Activated T-cell treated with anti-CD3 and anti-CD28 coated beads, Interleukin-2, amount 50 U/mL, for 48 hours (primary cell): Measurements from ENCODE around the gene KHDC4.

Source experiments
- DNase-seq, 2 experiments: peaks; one replicate each; pipeline ENCODE4 v3.0.0-alpha.2; 2020

The KHDC4 gene

DNA sequence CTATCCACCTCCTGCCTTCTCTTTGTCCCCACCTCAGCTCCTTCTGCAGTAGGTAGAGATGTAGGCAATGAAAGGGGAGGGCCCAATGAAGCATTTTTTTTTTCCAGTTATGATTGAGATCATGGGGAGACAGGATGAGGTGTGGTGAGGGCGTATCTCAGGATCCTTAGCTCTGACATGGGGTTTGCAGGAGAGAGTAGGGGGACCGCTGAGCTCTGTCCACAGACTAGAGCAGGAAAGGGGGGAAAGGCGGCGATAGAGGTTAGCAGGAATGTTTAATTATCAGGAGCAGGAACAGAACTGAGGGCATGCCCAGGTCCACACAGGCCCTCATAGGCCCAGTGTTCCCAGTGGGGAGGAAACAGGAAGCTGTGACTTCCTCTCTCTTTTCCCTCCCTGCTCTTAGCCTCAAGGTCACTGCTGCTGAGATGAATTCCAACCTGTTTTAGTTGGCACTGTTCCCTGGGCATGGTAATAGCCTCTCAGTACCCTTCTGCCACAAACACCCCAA is 6.3 kb upstream of the KHDC4 start:
- no peak for DNase-seq

DNA sequence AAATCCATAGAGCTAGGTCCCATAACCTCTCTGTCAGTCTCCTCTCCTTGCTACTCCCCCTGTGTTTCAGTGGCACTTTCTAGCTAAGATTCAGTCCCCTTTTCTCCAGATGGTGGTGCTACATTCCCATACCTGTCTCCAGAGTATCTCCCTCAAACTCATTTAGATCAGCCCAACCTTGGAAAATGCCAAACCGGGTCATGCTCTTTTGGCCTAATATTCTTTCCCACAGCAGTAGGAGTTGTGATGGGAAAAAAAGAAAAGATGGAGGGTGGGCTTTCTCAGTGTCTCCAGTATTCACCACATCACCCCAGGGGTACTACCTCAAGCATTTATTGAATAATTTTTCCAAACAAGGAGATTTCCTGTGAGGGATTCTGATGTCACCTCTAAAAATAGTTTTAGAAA is 4.0 kb upstream of the KHDC4 start:
- DNase-seq: peak; percentile 16 to 28

DNA sequence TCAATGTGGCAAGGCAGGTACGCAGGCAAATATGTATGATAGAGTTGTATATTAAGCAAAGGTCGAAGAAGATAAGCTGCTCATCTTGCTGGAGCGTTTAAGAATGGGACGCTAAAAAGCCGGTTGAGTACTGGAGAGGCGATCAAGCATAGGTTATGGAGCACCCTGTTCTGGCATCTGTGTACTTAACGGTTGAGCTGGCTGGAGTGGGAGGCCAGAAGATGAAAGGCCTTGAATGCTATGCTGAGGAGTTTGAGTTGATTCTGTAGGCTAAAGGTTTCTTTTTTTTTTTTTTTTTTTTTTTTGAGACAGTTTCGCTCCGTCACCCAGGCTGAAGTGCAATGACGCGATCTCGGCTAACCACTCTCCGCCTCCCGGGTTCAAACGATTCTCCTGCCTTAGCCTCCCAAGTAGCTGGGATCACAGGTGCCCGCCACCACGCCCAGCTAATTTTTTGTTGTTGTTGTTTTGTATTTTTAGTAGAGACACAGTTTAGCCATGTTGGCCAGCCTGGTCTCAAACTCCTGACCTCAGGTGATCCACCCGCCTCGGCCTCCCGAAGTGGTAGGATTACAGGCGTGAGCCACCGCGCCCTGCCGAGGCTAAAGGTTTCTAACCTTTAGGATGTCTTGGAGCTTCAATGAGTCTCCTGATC is 850 bp upstream of the KHDC4 start:
- peak; percentile 18 to 41 for DNase-seq

DNA sequence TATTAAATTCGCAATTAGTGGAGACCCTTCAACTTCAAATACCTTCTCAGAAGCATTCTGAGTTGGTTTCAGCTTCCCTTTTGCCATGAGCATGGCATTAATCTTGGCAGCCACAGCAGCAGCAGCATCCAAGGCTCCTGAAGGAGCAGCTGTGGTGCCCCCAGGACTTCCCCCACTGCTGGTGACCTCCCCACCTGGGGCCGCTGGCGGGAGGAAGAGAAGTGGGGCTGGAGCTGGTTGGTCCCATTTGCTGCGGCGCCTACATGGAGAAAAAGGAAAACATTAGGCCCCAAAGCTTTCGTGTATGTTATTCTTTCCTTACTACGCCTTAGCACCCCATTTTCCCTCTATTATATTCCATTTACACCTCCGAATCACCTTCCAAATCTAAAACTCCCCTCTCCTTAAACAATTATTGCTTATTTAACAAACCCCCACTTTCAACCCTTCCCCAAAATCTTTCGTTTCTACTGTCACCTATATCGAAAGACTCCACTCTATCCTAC is 569 bp downstream of the KHDC4 start:
- DNase-seq: peak; percentile 27 to 31

DNA sequence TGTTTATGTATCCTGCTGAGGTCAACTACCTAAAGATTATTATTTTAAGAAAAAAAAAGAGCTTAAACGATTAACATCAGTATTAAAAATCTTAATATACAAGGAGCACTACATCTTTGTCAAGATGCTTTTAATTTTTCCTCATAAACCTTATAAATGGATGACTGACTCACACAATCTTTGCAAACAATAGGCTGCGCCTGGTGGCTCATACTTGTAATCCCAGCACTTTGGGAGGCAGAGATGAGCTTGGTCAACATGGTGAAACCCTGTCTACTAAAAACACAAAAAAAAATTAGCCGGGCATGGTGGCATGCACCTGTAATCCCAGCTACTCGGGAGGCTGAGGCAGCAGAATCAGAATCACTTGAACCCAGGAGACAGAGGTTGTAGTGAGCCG is 1.7 kb downstream of the KHDC4 start:
- DNase-seq: peak; percentile 12 to 14

DNA sequence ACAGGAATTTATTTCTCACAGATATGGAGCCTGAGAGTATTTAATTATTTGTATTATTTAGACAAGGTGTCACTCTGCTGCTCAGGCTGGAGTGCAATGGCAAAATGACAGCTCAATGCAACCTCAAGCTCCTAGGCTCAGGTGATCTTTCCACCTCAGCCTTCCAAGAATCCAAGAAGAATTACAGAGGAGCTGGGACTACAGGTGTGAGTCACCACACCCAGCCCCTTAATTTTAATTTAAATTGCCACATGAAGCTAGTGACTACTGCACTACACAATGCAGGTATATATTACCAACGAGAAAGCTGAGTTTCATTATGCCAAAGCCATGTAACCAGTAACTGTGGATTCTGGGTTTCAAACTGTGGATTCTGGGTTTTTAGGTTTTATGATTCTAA is 2.1 kb downstream of the KHDC4 start:
- peak in 1 of 2 experiments; percentile 12 for DNase-seq

DNA sequence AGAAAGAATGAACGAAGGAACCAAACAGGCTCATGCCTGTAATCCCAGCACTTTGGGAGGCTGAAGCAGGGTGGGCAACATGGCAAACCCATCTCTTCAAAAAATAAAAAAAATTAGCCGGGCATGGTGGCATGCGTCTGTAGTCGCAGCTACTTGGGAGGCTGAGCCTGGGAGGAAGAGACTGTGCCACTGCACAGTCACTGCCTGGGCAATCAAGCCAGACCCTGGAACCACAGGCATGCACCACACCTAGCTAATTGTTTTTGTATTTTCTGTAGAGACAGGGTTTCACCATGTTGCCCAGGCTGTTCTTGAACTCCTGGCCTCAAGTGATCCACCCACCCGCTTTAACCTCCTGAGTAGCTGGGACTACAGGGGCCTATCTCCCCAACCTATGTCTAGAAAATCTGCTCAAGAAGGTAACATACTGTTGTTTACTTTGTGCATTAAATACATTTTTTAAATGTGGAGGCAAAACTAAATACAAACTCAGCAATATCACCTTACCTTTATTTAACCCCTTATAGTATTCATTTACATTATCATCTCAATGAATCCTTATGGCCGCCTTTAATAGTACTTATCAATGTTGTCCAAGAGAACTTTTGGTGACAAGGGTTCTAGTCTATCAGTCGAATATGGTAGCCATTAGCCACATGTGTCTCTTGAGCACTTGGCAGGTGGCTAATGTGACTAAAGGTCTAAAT is 2.7 kb downstream of the KHDC4 start:
- DNase-seq: peak; percentile 14 to 18

DNA sequence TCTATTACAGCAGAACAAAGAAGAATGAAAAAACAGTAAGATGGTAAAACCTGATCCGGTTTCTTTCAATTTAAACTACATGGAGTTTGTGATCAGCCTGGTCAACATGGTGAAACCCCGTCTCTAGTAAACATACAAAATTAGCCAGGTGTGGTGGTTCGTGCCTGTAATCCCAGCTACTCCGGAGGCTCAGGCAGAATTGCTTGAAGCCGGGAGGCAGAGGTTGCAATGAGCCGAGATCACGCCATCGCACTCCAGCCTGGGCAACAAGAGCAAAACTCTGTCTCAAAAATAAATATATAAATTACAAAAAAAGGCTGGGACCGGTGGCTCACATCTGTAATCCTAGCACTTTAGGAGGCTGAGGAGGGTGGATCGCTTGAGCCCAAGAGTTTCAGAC is 3.5 kb downstream of the KHDC4 start:
- peak in 1 of 2 experiments; percentile 13 for DNase-seq

DNA sequence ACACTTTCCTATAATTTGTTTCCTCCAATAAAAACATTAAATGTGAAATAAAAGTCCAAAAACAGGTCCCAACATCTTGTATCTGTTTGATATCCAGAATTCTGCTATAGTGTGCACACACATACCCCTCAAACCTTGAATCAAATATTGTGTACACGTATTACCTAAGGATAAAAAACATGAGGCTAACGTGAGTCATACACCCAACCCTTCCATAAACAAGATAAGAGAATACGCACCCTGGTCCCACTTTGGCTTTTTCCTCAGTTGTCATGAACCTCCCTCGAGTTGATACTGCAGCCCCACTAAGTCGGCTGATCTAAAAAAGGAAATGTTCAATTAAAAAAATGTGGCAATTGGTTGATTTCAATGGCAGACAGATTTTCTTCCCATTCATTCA is 5.2 kb downstream of the KHDC4 start:
- no peak for DNase-seq

DNA sequence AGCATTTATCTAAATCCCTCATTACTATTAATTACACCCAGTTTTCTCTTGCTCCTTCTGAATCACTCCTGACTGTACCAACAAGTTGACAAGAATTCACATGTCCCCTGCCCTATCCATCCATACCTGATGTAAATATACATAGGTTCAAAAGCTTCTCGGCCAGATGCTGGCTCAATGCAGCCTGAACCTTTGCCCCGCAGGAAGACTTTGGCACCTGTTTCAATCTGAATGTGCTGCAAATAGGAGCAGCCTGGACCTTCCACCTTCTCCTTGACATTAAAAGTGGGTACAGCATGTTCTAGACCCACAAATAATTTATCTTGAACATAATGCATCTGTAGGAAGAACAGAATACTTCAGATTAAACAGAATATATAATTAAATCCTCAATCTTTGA is 8.7 kb downstream of the KHDC4 start:
- DNase-seq: no peak

DNA sequence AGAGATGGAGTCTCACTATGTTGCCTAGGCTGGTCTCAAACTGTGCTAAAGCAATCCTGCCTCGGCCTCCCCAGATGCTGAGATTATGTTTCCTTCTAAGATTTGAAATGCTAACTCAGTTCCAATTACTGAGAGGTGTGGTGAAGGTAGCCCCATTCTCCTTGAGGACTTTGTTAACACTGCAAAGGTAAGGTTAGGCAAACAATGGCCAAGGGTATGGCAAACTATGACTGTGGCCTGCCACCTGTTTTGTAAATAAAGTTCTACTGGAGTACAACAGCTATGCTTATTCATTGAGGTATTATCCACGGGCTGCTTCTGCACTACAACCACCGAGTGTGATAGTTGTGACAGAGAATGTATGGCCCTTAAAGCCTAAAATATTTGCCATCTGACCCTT is 13.5 kb downstream of the KHDC4 start:
- no peak for DNase-seq

DNA sequence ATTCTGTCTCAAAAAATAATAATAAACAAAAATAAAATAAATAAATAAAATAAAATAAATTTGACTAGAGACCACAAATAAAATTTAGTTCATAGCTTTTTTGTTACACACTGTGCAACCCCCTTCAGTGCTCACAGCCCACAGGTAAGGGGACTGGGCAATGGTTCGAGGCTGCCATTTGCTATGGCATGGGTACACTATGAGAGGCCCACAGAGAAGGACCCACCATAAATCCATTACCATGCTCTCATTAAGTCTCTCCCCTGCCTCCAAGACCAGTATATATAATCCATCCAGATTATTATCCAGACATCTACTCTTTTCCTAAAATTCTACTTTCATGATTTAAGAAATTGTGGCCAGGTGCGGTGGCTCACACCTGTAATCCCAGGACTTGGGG is 14.4 kb downstream of the KHDC4 start:
- no peak for DNase-seq

DNA sequence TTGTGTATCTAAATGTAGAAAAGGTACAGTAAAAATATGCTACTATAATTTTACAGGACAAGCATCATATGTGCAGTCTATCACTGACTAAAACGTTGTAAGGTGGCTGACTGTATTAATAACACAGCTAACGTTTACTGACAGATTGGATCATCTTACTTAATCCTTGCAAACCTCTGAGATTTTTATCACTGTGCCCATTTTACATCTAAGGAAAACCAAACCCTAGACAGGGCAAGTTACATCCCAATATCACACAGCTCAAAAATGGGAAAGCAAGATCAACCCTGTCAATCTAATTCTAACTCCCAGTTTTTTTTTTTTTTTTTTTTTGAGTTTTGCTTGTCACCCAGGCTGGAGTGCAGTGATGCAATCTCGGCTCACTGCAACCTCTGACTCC is 15.6 kb downstream of the KHDC4 start:
- no peak for DNase-seq

DNA sequence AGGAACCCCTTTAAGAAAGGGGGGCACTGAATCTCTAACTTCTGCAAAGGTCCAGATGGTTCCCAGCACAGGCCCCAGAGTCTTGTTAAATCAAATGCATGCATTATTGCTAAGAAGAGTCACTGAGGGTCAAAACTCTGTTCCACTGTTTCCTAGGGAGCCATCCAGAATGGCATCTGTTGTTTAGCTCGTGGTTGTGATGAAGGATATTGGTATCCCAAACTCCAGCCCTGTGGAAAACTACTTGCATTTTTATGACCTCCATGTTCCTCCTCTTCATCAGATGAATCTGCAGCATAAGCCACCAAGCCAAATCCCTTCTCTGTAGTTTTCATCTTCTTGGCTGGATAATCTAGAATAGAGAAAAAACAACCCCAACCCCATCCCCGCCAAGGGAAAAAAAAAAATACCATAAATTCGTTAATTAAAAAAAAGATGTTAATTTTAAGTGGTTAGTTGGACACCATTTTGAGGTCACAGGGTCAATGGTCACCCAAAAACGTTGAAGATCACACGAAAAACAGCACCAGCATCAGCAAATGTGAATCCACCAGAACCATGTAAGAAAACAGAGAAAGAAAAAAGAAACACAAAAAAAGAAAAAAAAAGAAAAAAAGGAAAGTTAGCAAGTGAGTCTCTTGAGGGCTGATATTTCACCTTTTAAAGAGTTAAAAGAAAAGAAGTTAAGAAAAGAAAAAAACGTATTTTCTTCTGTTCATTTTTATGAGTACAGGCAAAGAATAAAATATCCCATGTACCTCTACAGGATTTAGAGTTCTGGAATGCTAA is 20.1 kb downstream of the KHDC4 start:
- no peak for DNase-seq

DNA sequence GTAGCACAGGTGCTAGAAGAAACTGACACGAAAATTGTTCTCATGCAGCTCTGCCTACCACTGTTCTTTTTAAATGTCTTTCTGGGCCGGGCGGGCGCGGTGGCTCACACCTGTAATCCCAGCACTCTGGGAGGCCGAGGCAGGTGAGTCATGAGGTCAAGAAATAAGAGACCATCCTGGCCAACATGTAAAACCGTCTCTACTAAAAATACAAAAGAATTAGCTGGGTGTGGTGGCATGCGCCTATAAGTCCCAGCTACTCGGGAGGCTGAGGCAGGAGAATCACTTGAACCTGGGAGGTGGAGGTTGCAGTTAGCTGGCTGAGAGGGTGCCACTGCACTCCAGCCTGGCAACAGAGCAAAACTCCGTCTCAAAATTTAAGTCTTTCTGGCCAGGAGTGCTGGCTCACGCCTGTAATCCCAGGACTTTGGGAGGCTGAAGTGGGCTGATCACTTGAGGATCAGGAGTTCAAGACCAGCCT is 22.1 kb downstream of the KHDC4 start:
- peak in 1 of 2 experiments; percentile 35 for DNase-seq

DNA sequence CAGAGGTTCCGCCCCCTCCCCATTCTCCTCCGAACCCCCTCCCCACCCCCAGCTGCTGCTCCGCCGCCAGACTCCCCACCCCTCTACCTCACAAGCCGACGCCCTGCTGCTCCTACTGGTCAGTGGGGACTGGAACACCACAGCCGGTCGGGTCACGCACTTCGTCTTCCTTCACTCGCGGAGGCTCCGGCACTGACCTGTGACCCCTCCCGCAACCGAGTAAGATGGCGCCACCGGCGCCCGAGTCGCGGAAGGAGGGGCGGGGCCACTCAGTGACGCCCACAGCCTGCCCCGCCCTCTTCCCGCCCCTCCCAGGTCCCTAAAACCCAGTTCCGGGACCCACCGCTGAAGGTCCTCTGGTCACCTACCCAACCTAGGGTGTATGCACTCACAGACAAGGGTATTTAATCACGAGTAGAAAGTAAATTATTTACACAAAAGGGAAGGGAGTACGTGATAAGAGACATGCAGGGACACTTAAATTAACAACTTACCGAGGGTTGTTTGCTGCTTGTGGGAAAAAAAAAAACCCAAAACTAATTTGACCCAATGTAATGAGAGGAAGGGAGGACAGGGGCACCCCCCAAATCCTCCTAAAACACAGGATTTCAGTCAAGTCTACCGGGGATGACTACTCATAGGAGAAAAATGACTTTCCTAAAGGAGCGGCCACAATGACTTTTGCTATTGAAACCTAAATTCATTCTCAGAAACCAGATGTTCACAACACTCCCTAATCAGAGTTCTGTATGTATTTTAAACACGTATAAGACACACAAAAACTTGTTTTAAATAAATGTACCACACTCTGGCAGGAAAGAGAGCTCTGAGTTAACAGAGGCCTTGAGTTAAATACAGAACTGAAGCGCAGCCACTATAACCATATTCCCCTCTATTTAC is 22.8 kb downstream of the KHDC4 start, which contains the start of gene RIT1:
TSS of gene RIT1 (minus strand) at position 194 of the 900 bp plus-strand sequence. CDS start 588 bp downstream, outside the sequence.
- peak; percentile 87 to 90 for DNase-seq

DNA sequence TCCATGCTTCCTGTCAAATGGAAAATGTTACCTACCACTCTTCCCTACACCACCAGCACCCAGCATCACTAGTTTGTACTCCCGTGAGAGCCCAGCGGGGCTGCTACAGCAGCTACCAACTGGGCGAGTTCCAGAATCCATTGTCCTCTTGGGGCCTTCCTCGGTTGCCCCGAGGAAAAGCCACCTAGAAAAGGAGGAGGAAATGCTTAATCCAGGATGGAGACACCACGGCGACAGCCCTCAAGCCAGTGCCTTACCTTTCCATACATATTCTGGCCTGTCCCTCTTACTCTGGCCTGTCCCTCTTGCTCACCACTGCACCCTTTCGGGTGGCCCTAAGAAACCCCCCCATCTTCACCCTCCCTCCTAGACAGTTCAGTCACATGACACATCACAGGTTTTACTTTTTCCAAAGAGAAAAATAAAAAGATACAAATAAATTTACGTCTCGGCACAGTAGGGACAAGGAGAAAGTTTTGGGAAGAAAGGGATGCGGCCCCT is 23.5 kb downstream of the KHDC4 start:
- DNase-seq: peak; percentile 32 to 38

DNA sequence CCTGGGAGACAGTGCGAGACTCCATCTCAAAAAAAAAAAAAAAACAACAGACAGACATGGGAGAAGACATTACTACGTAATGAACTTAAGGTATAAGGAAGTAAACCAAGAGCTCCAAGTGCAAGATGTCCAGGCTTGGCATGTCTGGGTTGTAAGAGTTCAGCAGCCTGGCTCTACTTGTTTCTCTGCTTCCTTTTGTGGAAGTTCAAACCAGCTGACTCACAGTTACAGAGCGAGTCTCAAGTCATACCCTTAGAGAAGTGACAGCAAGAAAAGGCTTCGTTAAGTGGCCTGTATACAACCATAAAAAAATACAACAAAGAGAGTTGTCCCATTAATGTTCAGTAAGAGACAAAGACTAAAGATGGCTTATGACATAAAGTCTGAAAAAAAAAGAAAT is 24.3 kb downstream of the KHDC4 start:
- no peak for DNase-seq

DNA sequence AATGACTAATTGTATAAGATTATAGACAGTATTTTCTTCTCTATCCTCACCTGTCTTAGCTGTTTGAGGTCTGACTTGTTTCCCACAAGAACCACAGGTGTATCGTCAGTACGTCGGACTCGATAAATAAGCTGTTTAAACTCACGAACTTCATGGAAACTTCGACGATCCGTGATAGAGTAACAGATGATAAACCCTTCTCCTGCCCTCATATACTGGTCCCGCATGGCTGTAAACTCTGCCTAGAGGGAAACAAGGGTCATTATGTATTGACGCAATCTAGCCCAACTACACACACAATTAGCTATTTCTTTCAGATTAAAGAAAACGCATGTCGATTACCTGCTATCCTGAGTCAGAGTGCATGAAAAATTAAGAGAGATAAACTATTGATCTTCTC is 30.0 kb downstream of the KHDC4 start:
- DNase-seq: no peak

DNA sequence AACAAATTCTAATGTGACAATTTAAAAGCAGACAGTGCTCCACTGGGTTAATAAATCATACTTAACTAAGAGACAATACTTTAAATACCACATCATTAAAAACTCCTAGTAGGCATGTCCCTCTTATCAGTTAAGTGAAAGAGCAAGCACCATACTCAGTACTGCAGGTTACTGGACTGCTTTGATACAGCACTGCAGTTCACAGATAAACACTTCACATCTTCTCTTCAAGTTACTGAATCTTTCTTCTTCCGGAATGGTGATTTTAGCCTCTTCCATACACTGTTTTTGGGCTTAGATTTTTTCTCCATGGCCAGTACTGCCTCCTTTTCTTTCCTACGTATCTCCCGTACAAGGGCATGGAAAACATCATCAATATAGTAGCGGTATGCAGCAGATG is 34.1 kb downstream of the KHDC4 start:
- no peak for DNase-seq

DNA sequence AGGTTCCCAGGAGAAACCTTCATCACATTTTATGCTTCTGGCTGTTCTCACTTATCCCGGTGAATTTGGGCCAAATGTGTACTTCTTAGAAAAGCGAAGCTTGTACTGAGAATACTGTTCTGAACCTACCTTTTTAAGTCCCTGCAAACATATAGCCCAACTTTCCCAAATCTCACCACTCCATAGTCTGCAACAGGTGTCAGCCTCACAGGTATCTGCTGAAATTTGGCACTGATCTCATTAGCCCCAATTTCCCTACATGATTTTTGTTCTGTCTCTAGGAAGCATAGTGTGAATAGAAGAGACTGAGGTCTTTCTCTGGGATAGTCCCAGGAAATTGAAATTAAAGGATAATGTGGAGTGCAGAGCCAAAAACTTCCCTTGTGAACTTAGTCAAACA is 34.5 kb downstream of the KHDC4 start:
- DNase-seq: no peak

DNA sequence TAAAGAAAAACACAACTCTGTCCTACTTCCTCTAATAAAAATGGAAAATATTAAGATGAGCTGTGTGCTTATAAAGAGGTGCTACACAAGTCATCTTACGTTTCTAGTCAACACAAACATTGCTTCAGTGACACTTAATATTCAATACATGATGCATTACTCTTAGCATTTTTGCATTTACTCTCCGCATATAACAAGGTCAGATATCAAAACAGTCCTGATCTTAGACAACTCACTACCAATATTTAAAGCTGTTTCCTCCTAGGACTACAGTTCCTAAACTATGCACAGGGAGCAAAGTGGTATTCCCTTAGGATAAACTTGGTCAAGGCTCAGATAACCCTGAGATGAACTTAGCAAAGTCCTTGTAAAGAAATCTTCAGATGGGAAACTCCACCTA is 35.3 kb downstream of the KHDC4 start:
- DNase-seq: no peak
